Nephron progenitor cell (in vitro differentiated cells): Measurements from ENCODE around the gene PWWP2A.
"Not testable (repeated sequence)": the region's sequence is repeated elsewhere in the genome, so short reads cannot be mapped to it uniquely, and the experiment has no call there.

Experiments
- DNase-seq: peaks from one replicate; pipeline ENCODE4 v3.0.0; 2021
- H3K27ac Mint-ChIP-seq: 2 replicates; pipeline ENCODE4 v1.8.0; 2021; ENCODE audit warnings: mild to moderate bottlenecking, moderate library complexity, mixed read lengths
- H3K27me3 Mint-ChIP-seq: 2 replicates; pipeline ENCODE4 v1.8.0; 2021; ENCODE audit warnings: mild to moderate bottlenecking, low read depth, mixed read lengths; ENCODE audit not compliant: poor library complexity
- H3K36me3 Mint-ChIP-seq: 2 replicates; pipeline ENCODE4 v1.8.0; 2021; ENCODE audit warnings: low read depth, mixed read lengths
- H3K4me1 Mint-ChIP-seq: 2 replicates; pipeline ENCODE4 v1.8.0; 2021; ENCODE audit warnings: mixed read lengths
- H3K4me3 Mint-ChIP-seq: 2 replicates; pipeline ENCODE4 v1.8.0; 2021; ENCODE audit warnings: mild to moderate bottlenecking, moderate library complexity, mixed read lengths
- H3K9me3 Mint-ChIP-seq: 2 replicates; pipeline ENCODE4 v1.8.0; 2021; ENCODE audit warnings: mild to moderate bottlenecking, moderate library complexity, mixed read lengths
- CTCF ChIP-seq: fragments of 200-600 bp; sonication (generic); IDR thresholded peaks from 2 replicates; pipeline ENCODE4 v1.5.0; 2021; ENCODE audit warnings: antibody characterized with exemption

The PWWP2A gene

GRCh38 chr5:160075073-160075472, 44.2 kb downstream of the PWWP2A start:
- Mint-ChIP-seq H3K4me3 (no peak overlapping the region), H3K4me1 (peaks cover 19% of the 10 kb centered on the region), H3K27ac (no peak overlapping the region), H3K36me3 (peaks cover 31% of the 10 kb centered on the region), H3K9me3 (no peaks in the 10 kb centered on the region), H3K27me3 (no peaks in the 10 kb centered on the region)
- no peak for DNase-seq
- no peak for TF ChIP-seq CTCF

- Mint-ChIP-seq H3K9me3 (no peaks in the 10 kb centered on the region), H3K4me3 (no peak overlapping the region), H3K4me1 (no peaks in the 10 kb centered on the region), H3K36me3 (peaks cover 15% of the 10 kb centered on the region), H3K27ac (no peak overlapping the region), H3K27me3 (no peaks in the 10 kb centered on the region)
- no peak for DNase-seq
- no peak for TF ChIP-seq CTCF
Measured at GRCh38 chr5:160071916-160072315, 47.3 kb downstream of the PWWP2A start.

GRCh38 chr5:160071516-160071915, 47.7 kb downstream of the PWWP2A start:
- H3K4me1 Mint-ChIP-seq = no peaks in the 10 kb centered on the region
- no peak overlapping the region for H3K4me3 Mint-ChIP-seq
- H3K9me3 Mint-ChIP-seq = no peaks in the 10 kb centered on the region
- no peak overlapping the region for H3K27ac Mint-ChIP-seq
- H3K27me3 Mint-ChIP-seq = no peaks in the 10 kb centered on the region
- TF ChIP-seq CTCF = no peak
- DNase-seq = no peak
- H3K36me3 Mint-ChIP-seq = peaks cover 15% of the 10 kb centered on the region

GRCh38 chr5:160069120-160069519, 50.1 kb downstream of the PWWP2A start:
- not testable (repeated sequence) for H3K4me3 Mint-ChIP-seq, DNase-seq, H3K9me3 Mint-ChIP-seq, H3K27me3 Mint-ChIP-seq
- Mint-ChIP-seq H3K36me3 (peaks cover 17% of the 10 kb centered on the region), H3K4me1 (peaks cover 14% of the 10 kb centered on the region), H3K27ac (peak overlapping the region; percentile 57)

- Mint-ChIP-seq H3K27ac (peak overlapping the region; percentile 40), H3K4me1 (peaks cover 20% of the 10 kb centered on the region), H3K36me3 (peaks cover 25% of the 10 kb centered on the region), H3K27me3 (no peaks in the 10 kb centered on the region), H3K9me3 (no peaks in the 10 kb centered on the region), H3K4me3 (no peak overlapping the region)
- TF ChIP-seq CTCF = no peak
- DNase-seq = peak; percentile 45
Measured at GRCh38 chr5:160064995-160065614, 54.1 kb downstream of the PWWP2A start.

- H3K4me3 Mint-ChIP-seq = no peak overlapping the region
- H3K27ac Mint-ChIP-seq = peak overlapping the region; percentile 40
- no peak for TF ChIP-seq CTCF
- peaks cover 20% of the 10 kb centered on the region for H3K4me1 Mint-ChIP-seq
- no peaks in the 10 kb centered on the region for H3K27me3 Mint-ChIP-seq
- DNase-seq = no peak
- H3K36me3 Mint-ChIP-seq = peaks cover 32% of the 10 kb centered on the region
- H3K9me3 Mint-ChIP-seq = no peaks in the 10 kb centered on the region
Measured at GRCh38 chr5:160064417-160064810, 54.8 kb downstream of the PWWP2A start.
